CD4-positive, CD25-positive, alpha-beta regulatory T cell (primary cell): ENCODE results near the gene ATXN10. TPM values are rescaled to one million over a fixed set of nuclear protein-coding genes. Genes with fewer than 3 reads are reported as not detected.

Source experiments
- ATAC-seq, 2 donors: fragments of 150-1000 bp; cut with Tn5 transposase; one replicate each; pipeline ENCODE4 v1.10.0; 2021; ENCODE audit warnings: low read depth in 2 of 2, moderate number of reproducible peaks in 2 of 2, moderate library complexity in 1 of 2
- DNase-seq, 3 donors: peaks; one replicate each; pipeline versions ENCODE4 v3.0.0 to v3.0.0-alpha.2; 2012 to 2022; ENCODE audit warnings: mixed read lengths in 1 of 3
- H3K27ac ChIP-seq: one replicate; pipeline ENCODE4 v1.7.0; 2013; ENCODE audit warnings: mild to moderate bottlenecking, low read length; ENCODE audit not compliant: insufficient read depth, poor library complexity, severe bottlenecking
- H3K27me3 ChIP-seq: one replicate; pipeline ENCODE4 v1.7.0; 2013; ENCODE audit warnings: low read length; ENCODE audit not compliant: control insufficient read depth, insufficient read depth
- H3K36me3 ChIP-seq: one replicate; pipeline ENCODE4 v1.7.0; 2013; ENCODE audit warnings: mild to moderate bottlenecking, low read length, moderate library complexity; ENCODE audit not compliant: control insufficient read depth, insufficient read depth
- H3K4me1 ChIP-seq: 2 replicates; pipeline ENCODE4 v1.7.0; 2013; ENCODE audit warnings: mild to moderate bottlenecking, low read length; ENCODE audit not compliant: insufficient read depth, control insufficient read depth, poor library complexity, severe bottlenecking
- H3K4me3 ChIP-seq: one replicate; pipeline ENCODE4 v1.7.0; 2013; ENCODE audit warnings: low read depth, mild to moderate bottlenecking, low read length, moderate library complexity
- H3K9me3 ChIP-seq, 2 experiments: 1 replicate in 1 of 2; 2 replicates in 1 of 2; pipeline ENCODE4 v1.7.0; 2013; ENCODE audit warnings: low read length in 2 of 2, mild to moderate bottlenecking in 1 of 2, moderate library complexity in 1 of 2; ENCODE audit not compliant: control insufficient read depth in 2 of 2
- H3K27ac Mint-ChIP-seq, 3 donors: one replicate each; pipeline ENCODE4 v1.8.0; 2020 to 2022; ENCODE audit warnings: mild to moderate bottlenecking in 3 of 3, mixed read lengths in 3 of 3, moderate library complexity in 2 of 3
- H3K27me3 Mint-ChIP-seq: one replicate; pipeline ENCODE4 v1.8.0; 2022; ENCODE audit warnings: mild to moderate bottlenecking, mixed read lengths
- H3K36me3 Mint-ChIP-seq: one replicate; pipeline ENCODE4 v1.8.0; 2020; ENCODE audit warnings: mixed read lengths
- H3K4me1 Mint-ChIP-seq, 4 donors: one replicate each; pipeline ENCODE4 v1.8.0; 2020 to 2022; ENCODE audit warnings: mixed read lengths in 4 of 4, mild to moderate bottlenecking in 1 of 4
- H3K4me3 Mint-ChIP-seq, 4 donors: one replicate each; pipeline ENCODE4 v1.8.0; 2020 to 2022; ENCODE audit warnings: mild to moderate bottlenecking in 4 of 4, mixed read lengths in 4 of 4, moderate library complexity in 3 of 4
- H3K9me3 Mint-ChIP-seq, 7 donors: one replicate each; pipeline ENCODE4 v1.8.0; 2020 to 2022; ENCODE audit warnings: mixed read lengths in 7 of 7, mild to moderate bottlenecking in 3 of 7, moderate library complexity in 2 of 7
- polyA plus RNA-seq, 4 donors: library from polyadenylated mRNA; unstranded; fragments of 300-500 nt; fragmentation: Illumina TruSeq; gene quantifications; one replicate each; pipeline ENCODE4 v1.2.3, GENCODE V29; 2021
- total RNA-seq: library from RNA; stranded (reverse); gene quantifications from one replicate; pipeline ENCODE4 v1.2.3, GENCODE V29; 2022

Gene ATXN10
- total and polyA plus RNA-seq, 5 donors from 2014 or later, result 61.7 to 107 (median 80.6) TPM

GRCh38 chr22:45807156-45807915, 135.7 kb downstream of the ATXN10 start:
- no peak overlapping the region for H3K4me3 ChIP-seq
- H3K4me3 Mint-ChIP-seq, result no peak overlapping the region
- no peaks in the 10 kb centered on the region for H3K9me3 ChIP-seq
- no peaks in the 10 kb centered on the region for H3K27me3 ChIP-seq
- no peak for ATAC-seq
- no peaks in the 10 kb centered on the region for H3K27me3 Mint-ChIP-seq
- H3K36me3 Mint-ChIP-seq, result peaks cover 55% of the 10 kb centered on the region
- H3K27ac ChIP-seq, result no peak overlapping the region
- H3K9me3 Mint-ChIP-seq, result peaks cover 0 to 2% (median 0%) of the 10 kb centered on the region in 7 donors
- H3K4me1 Mint-ChIP-seq, result peaks cover 0 to 20% (median 7%) of the 10 kb centered on the region in 4 donors
- no peak for DNase-seq
- H3K4me1 ChIP-seq, result no peaks in the 10 kb centered on the region
- H3K27ac Mint-ChIP-seq, result no peak overlapping the region
- H3K36me3 ChIP-seq, result peaks cover 32% of the 10 kb centered on the region

GRCh38 chr22:45812910-45813309, 141.3 kb downstream of the ATXN10 start:
- Histone ChIP-seq H3K27me3 (no peaks in the 10 kb centered on the region), H3K4me1 (peaks cover 4% of the 10 kb centered on the region), H3K27ac (no peak overlapping the region), H3K9me3 (no peaks in the 10 kb centered on the region), H3K4me3 (no peak overlapping the region), H3K36me3 (peaks cover 28% of the 10 kb centered on the region)
- no peaks in the 10 kb centered on the region for H3K9me3 Mint-ChIP-seq
- ATAC-seq (no peak), DNase-seq (no peak)
- H3K27ac Mint-ChIP-seq, result peak overlapping the region in 2 of 3 donors; percentile 44 to 61
- peaks cover 0 to 17% (median 8%) of the 10 kb centered on the region in 4 donors for H3K4me1 Mint-ChIP-seq
- peaks cover 50% of the 10 kb centered on the region for H3K36me3 Mint-ChIP-seq
- no peaks in the 10 kb centered on the region for H3K27me3 Mint-ChIP-seq
- H3K4me3 Mint-ChIP-seq, result no peak overlapping the region

GRCh38 chr22:45814198-45814597, 142.6 kb downstream of the ATXN10 start:
- Histone ChIP-seq H3K4me3 (no peak overlapping the region), H3K9me3 (no peaks in the 10 kb centered on the region), H3K36me3 (peaks cover 24% of the 10 kb centered on the region), H3K27ac (no peak overlapping the region), H3K27me3 (no peaks in the 10 kb centered on the region), H3K4me1 (peaks cover 4% of the 10 kb centered on the region)
- H3K4me1 Mint-ChIP-seq, result peaks cover 0 to 17% (median 8%) of the 10 kb centered on the region in 4 donors
- no peaks in the 10 kb centered on the region for H3K9me3 Mint-ChIP-seq
- H3K27ac Mint-ChIP-seq, result no peak overlapping the region
- H3K4me3 Mint-ChIP-seq, result no peak overlapping the region
- ATAC-seq (no peak), DNase-seq (no peak)
- no peaks in the 10 kb centered on the region for H3K27me3 Mint-ChIP-seq
- H3K36me3 Mint-ChIP-seq, result peaks cover 42% of the 10 kb centered on the region

- Histone ChIP-seq H3K9me3 (no peaks in the 10 kb centered on the region), H3K36me3 (peaks cover 20% of the 10 kb centered on the region), H3K27ac (no peak overlapping the region), H3K4me1 (peaks cover 4% of the 10 kb centered on the region), H3K27me3 (no peaks in the 10 kb centered on the region), H3K4me3 (no peak overlapping the region)
- peaks cover 39% of the 10 kb centered on the region for H3K36me3 Mint-ChIP-seq
- no peaks in the 10 kb centered on the region for H3K9me3 Mint-ChIP-seq
- ATAC-seq, result no peak
- H3K27ac Mint-ChIP-seq, result peak overlapping the region in 1 of 3 donors; percentile 36
- no peak overlapping the region for H3K4me3 Mint-ChIP-seq
- peaks cover 0 to 13% (median 5%) of the 10 kb centered on the region in 4 donors for H3K4me1 Mint-ChIP-seq
- no peak for DNase-seq
- no peaks in the 10 kb centered on the region for H3K27me3 Mint-ChIP-seq
Measured at GRCh38 chr22:45816776-45817175, 145.1 kb downstream of the ATXN10 start.

- H3K4me1 Mint-ChIP-seq, result peaks cover 0 to 6% (median 2%) of the 10 kb centered on the region in 4 donors
- H3K27me3 Mint-ChIP-seq, result no peaks in the 10 kb centered on the region
Measured at GRCh38 chr22:45817745-45818423, 146.2 kb downstream of the ATXN10 start.

GRCh38 chr22:45818424-45819085, 146.9 kb downstream of the ATXN10 start:
- Histone ChIP-seq H3K4me1 (no peaks in the 10 kb centered on the region), H3K36me3 (peaks cover 19% of the 10 kb centered on the region), H3K4me3 (no peak overlapping the region), H3K9me3 (no peaks in the 10 kb centered on the region), H3K27ac (no peak overlapping the region), H3K27me3 (no peaks in the 10 kb centered on the region)
- Mint-ChIP-seq H3K9me3 (no peaks in the 10 kb centered on the region), H3K27ac (no peak overlapping the region), H3K27me3 (no peaks in the 10 kb centered on the region), H3K36me3 (peaks cover 45% of the 10 kb centered on the region), H3K4me1 (peaks cover 0 to under 1% (median 0%) of the 10 kb centered on the region in 4 donors), H3K4me3 (no peak overlapping the region)
- ATAC-seq, result no peak
- DNase-seq, result no peak

More at GRCh38 chr22:45817745-45818423, 146.2 kb downstream of the ATXN10 start:
- Histone ChIP-seq H3K27ac (no peak overlapping the region), H3K36me3 (peaks cover 19% of the 10 kb centered on the region), H3K4me3 (no peak overlapping the region), H3K27me3 (no peaks in the 10 kb centered on the region), H3K9me3 (no peaks in the 10 kb centered on the region), H3K4me1 (peaks cover under 1% of the 10 kb centered on the region)
- H3K4me3 Mint-ChIP-seq, result no peak overlapping the region
- H3K36me3 Mint-ChIP-seq, result peaks cover 41% of the 10 kb centered on the region
- no peak for ATAC-seq
- no peaks in the 10 kb centered on the region for H3K9me3 Mint-ChIP-seq
- no peak overlapping the region for H3K27ac Mint-ChIP-seq
- DNase-seq, result no peak

- DNase-seq, result no peak
- no peaks in the 10 kb centered on the region for H3K4me1 ChIP-seq
- H3K4me3 Mint-ChIP-seq, result no peak overlapping the region
- no peak overlapping the region for H3K4me3 ChIP-seq
- no peak overlapping the region for H3K27ac Mint-ChIP-seq
- H3K9me3 Mint-ChIP-seq, result no peaks in the 10 kb centered on the region
- no peak for ATAC-seq
- peaks cover 0 to 3% (median 1%) of the 10 kb centered on the region in 4 donors for H3K4me1 Mint-ChIP-seq
- H3K27me3 Mint-ChIP-seq, result no peaks in the 10 kb centered on the region
- peaks cover 16% of the 10 kb centered on the region for H3K36me3 ChIP-seq
- H3K27ac ChIP-seq, result no peak overlapping the region
- no peaks in the 10 kb centered on the region for H3K27me3 ChIP-seq
- H3K9me3 ChIP-seq, result no peaks in the 10 kb centered on the region
- peaks cover 39% of the 10 kb centered on the region for H3K36me3 Mint-ChIP-seq
Measured at GRCh38 chr22:45819305-45819704, 147.7 kb downstream of the ATXN10 start.
